Central memory CD8-positive, alpha-beta T cell (primary cell): ENCODE results near the gene LAMTOR2.
"Not testable (repeated sequence)": the region's sequence is repeated elsewhere in the genome, so short reads cannot be mapped to it uniquely, and the experiment has no call there.

ENCODE experiments used
- ATAC-seq: fragments of 150-1000 bp; cut with Tn5 transposase; replicated peaks from 2 replicates; pipeline ENCODE4 v1.10.0; 2022; ENCODE audit warnings: mild to moderate bottlenecking, moderate FRiP score, moderate number of reproducible peaks; ENCODE audit not compliant: poor library complexity, severe bottlenecking; ENCODE audit errors: extremely low read depth
- DNase-seq, 2 donors: peaks; one replicate each; pipeline ENCODE4 v3.0.0; 2021; ENCODE audit warnings: low spot score in 2 of 2
- H3K27ac Mint-ChIP-seq: one replicate; pipeline ENCODE4 v1.8.0; 2022; ENCODE audit warnings: low read depth, mild to moderate bottlenecking, moderate library complexity, mixed read lengths
- H3K27me3 Mint-ChIP-seq: one replicate; pipeline ENCODE4 v1.8.0; 2022; ENCODE audit warnings: mixed read lengths
- H3K36me3 Mint-ChIP-seq: one replicate; pipeline ENCODE4 v1.8.0; 2022; ENCODE audit warnings: mild to moderate bottlenecking, moderate library complexity, mixed read lengths; ENCODE audit not compliant: insufficient read depth
- H3K4me1 Mint-ChIP-seq: one replicate; pipeline ENCODE4 v1.8.0; 2022; ENCODE audit warnings: mixed read lengths
- H3K4me3 Mint-ChIP-seq: one replicate; pipeline ENCODE4 v1.8.0; 2022; ENCODE audit warnings: mild to moderate bottlenecking, moderate library complexity, mixed read lengths
- H3K9me3 Mint-ChIP-seq: one replicate; pipeline ENCODE4 v1.8.0; 2022; ENCODE audit warnings: mixed read lengths

The LAMTOR2 gene

GRCh38 chr1:156055281-156056048, 883 bp downstream of the LAMTOR2 start:
- H3K4me1 Mint-ChIP-seq = peaks cover 29% of the 10 kb centered on the region
- peak overlapping the region; percentile 73 for H3K27ac Mint-ChIP-seq
- ATAC-seq = no peak
- H3K4me3 Mint-ChIP-seq = peak overlapping the region; percentile 94
- DNase-seq = no peak
- no peaks in the 10 kb centered on the region for H3K9me3 Mint-ChIP-seq
- no peaks in the 10 kb centered on the region for H3K27me3 Mint-ChIP-seq
- H3K36me3 Mint-ChIP-seq = peaks cover 22% of the 10 kb centered on the region

- Mint-ChIP-seq H3K4me3 (no peak overlapping the region), H3K9me3 (no peaks in the 10 kb centered on the region), H3K27me3 (no peaks in the 10 kb centered on the region), H3K36me3 (peaks cover 21% of the 10 kb centered on the region), H3K27ac (no peak overlapping the region), H3K4me1 (peaks cover 29% of the 10 kb centered on the region)
- no peak for DNase-seq
- ATAC-seq = no peak
These were observed 1.8 kb downstream of the LAMTOR2 start for GRCh38 chr1:156056326-156056849.

DNA sequence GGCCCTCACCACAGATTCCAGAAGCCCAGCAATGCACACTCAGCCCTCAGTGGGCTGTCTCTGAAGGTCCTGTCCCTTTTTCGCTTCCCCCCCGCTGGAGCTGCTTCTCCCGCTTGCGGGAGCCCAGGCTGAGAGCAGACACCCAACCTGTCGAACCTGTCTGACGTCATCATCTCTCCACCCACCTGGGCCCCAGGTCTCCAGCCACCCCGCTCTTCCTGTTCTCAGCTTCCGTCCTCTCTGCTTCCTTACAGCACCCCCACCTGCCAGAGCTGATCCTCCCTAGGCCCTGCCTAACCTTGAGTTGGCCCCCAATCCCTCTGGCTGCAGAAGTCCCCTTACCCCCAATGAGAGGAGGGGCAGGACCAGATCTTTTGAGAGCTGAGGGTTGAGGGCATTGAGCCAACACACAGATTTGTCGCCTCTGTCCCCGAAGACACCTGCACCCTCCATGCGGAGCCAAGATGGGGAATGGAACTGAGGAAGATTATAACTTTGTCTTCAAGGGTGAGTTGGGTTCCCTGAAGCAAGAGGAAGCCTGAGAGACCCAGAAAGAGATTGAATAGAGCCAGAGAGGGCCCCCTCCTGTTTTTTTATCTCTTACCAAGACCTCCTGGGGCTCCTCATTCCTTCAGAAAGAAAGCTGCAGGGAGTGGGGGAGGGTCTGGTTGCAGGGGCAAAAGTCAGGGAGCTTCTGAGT, 6.5 kb downstream of the LAMTOR2 start, which contains the start of gene RAB25:
TSS of gene RAB25 (plus strand) at position 224 of the 700 bp plus-strand sequence. CDS start at position 465, 241 bp downstream.
- no peaks in the 10 kb centered on the region for H3K27me3 Mint-ChIP-seq
- H3K27ac Mint-ChIP-seq = no peak within 1 kb of the TSS
- H3K9me3 Mint-ChIP-seq = no peaks in the 10 kb centered on the region
- no peak for ATAC-seq
- H3K4me3 Mint-ChIP-seq = no peak within 1 kb of the TSS
- H3K36me3 Mint-ChIP-seq = peaks cover 8% of the 10 kb centered on the region
- H3K4me1 Mint-ChIP-seq = peaks cover 5% of the 10 kb centered on the region
- no peak for DNase-seq

DNA sequence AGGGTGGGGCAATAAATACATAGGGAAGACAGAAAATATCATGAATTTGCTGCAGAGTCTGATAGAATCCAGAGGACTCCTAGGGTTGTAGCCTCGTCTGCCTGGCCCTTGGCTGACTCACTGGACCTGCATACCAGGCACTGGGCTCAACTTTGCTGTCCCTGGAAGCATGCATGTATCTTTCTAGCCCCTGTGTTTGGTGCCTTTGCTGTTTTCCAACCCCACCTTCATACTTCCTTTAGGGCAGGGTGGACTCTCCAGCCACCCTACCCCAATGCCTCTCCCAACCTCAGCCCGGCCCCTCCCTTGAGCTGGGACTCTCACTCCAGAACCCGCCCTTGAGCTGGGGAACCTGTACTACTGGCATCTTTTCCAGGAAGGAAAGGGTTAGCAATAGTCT, 7.6 kb downstream of the LAMTOR2 start:
- ATAC-seq (no peak), DNase-seq (no peak)
- no peaks in the 10 kb centered on the region for H3K4me1 Mint-ChIP-seq
- H3K36me3 Mint-ChIP-seq = peaks cover 5% of the 10 kb centered on the region
- H3K27ac Mint-ChIP-seq = no peak overlapping the region
- no peaks in the 10 kb centered on the region for H3K9me3 Mint-ChIP-seq
- H3K4me3 Mint-ChIP-seq = no peak overlapping the region
- H3K27me3 Mint-ChIP-seq = no peaks in the 10 kb centered on the region

DNA sequence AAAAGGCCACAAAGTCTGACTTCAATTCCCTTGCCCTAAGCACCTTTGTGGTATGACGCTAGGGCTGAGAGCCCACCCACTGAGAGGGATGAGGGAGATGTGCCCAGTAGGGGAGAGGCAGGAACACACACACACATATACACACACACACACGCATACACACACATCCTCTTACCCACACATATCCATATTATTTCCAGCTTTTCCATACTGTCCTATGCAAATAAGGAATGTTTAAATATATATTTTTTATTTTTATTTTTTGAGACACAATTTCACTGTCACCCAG, 9.4 kb downstream of the LAMTOR2 start:
- DNase-seq (no peak), ATAC-seq (no peak)
- Mint-ChIP-seq H3K27me3 (no peaks in the 10 kb centered on the region), H3K4me1 (no peaks in the 10 kb centered on the region), H3K9me3 (no peaks in the 10 kb centered on the region), H3K27ac (no peak overlapping the region), H3K36me3 (peaks cover 3% of the 10 kb centered on the region), H3K4me3 (no peak overlapping the region)

- no peak for ATAC-seq
- no peak overlapping the region for H3K27ac Mint-ChIP-seq
These were observed 10.0 kb downstream of the LAMTOR2 start for GRCh38 chr1:156064615-156065014.

GRCh38 chr1:156065212-156065611, 10.6 kb downstream of the LAMTOR2 start:
- Mint-ChIP-seq H3K27me3 (no peaks in the 10 kb centered on the region), H3K36me3 (peaks cover 1% of the 10 kb centered on the region), H3K4me1 (no peaks in the 10 kb centered on the region), H3K9me3 (no peaks in the 10 kb centered on the region), H3K27ac (no peak overlapping the region), H3K4me3 (no peak overlapping the region)
- ATAC-seq (no peak), DNase-seq (no peak)

More at GRCh38 chr1:156064615-156065014, 10.0 kb downstream of the LAMTOR2 start:
- H3K4me3 Mint-ChIP-seq = no peak overlapping the region
- no peak for DNase-seq
- H3K27me3 Mint-ChIP-seq = no peaks in the 10 kb centered on the region
- no peaks in the 10 kb centered on the region for H3K9me3 Mint-ChIP-seq
- no peaks in the 10 kb centered on the region for H3K4me1 Mint-ChIP-seq
- peaks cover 1% of the 10 kb centered on the region for H3K36me3 Mint-ChIP-seq

DNA sequence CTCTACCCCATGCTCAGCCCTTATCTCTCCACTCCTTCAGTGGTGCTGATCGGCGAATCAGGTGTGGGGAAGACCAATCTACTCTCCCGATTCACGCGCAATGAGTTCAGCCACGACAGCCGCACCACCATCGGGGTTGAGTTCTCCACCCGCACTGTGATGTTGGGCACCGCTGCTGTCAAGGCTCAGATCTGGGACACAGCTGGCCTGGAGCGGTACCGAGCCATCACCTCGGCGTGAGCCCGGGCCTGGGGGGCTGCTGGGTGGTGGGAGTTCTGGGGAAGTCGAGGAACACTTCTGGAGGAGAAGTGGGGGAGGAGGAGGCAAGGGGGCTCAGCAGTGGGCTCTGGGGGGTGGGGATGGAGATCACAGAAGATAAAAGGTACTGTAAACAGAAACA, 11.3 kb downstream of the LAMTOR2 start:
- DNase-seq (no peak), ATAC-seq (no peak)
- Mint-ChIP-seq H3K36me3 (peaks cover 1% of the 10 kb centered on the region), H3K27ac (no peak overlapping the region), H3K4me3 (no peak overlapping the region), H3K9me3 (no peaks in the 10 kb centered on the region), H3K4me1 (no peaks in the 10 kb centered on the region), H3K27me3 (no peaks in the 10 kb centered on the region)

GRCh38 chr1:156067262-156067661, 12.7 kb downstream of the LAMTOR2 start:
- no peak for DNase-seq
- Mint-ChIP-seq H3K36me3 (peaks cover 1% of the 10 kb centered on the region), H3K9me3 (no peaks in the 10 kb centered on the region), H3K4me3 (no peak overlapping the region), H3K27ac (no peak overlapping the region), H3K4me1 (no peaks in the 10 kb centered on the region), H3K27me3 (no peaks in the 10 kb centered on the region)
- no peak for ATAC-seq

DNA sequence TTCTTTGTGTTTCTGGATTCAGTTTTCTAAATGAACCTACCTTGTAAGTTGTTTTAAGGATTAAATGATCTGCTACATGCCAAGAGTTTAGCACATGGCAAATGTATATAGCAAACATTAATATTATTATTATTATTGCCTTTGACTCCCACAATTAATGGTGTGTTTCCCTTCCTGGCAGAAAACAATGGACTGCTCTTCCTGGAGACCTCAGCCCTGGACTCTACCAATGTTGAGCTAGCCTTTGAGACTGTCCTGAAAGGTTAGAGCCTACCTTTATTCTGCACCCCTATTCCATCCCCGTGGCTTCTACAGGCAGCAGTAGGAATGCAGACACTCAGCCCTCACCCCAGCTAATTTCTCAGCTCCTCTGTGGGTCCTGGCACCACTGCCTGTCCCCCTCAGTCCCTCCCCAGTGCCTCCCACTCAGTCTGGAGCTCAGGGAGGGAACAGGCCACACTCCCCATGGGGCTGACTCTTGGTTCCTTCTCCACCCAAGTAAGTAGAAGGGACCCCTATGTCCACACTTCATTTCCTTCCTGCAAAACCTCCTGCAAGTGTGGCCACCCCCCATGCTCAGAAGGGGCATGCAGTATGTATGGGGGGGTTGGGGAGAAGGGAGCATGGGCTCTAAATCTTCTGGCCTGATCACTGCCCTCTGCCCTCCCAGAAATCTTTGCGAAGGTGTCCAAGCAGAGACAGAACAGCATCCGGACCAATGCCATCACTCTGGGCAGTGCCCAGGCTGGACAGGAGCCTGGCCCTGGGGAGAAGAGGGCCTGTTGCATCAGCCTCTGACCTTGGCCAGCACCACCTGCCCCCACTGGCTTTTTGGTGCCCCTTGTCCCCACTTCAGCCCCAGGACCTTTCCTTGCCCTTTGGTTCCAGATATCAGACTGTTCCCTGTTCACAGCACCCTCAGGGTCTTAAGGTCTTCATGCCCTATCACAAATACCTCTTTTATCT, 15.2 kb downstream of the LAMTOR2 start:
- H3K4me3 Mint-ChIP-seq = no peak overlapping the region
- no peaks in the 10 kb centered on the region for H3K4me1 Mint-ChIP-seq
- no peaks in the 10 kb centered on the region for H3K27me3 Mint-ChIP-seq
- H3K27ac Mint-ChIP-seq = no peak overlapping the region
- ATAC-seq (no peak), DNase-seq (no peak)
- H3K36me3 Mint-ChIP-seq = no peaks in the 10 kb centered on the region
- no peaks in the 10 kb centered on the region for H3K9me3 Mint-ChIP-seq

- no peaks in the 10 kb centered on the region for H3K27me3 Mint-ChIP-seq
- H3K27ac Mint-ChIP-seq = no peak overlapping the region
- no peaks in the 10 kb centered on the region for H3K36me3 Mint-ChIP-seq
- no peak for DNase-seq
- no peaks in the 10 kb centered on the region for H3K4me1 Mint-ChIP-seq
- H3K9me3 Mint-ChIP-seq = no peaks in the 10 kb centered on the region
- H3K4me3 Mint-ChIP-seq = no peak overlapping the region
- no peak for ATAC-seq
These were observed 16.0 kb downstream of the LAMTOR2 start for GRCh38 chr1:156070548-156070947.

- not testable (repeated sequence) for H3K4me3 Mint-ChIP-seq, DNase-seq, ATAC-seq, H3K9me3 Mint-ChIP-seq, H3K4me1 Mint-ChIP-seq, H3K36me3 Mint-ChIP-seq, H3K27me3 Mint-ChIP-seq, H3K27ac Mint-ChIP-seq
These were observed 16.8 kb downstream of the LAMTOR2 start for GRCh38 chr1:156071332-156071816.
